HepG2 (cell line): ENCODE results near the gene PRSS48. TPM values are rescaled to one million over a fixed set of nuclear protein-coding genes. Genes with fewer than 3 reads are reported as not detected.

Source experiments
- ELF3 ChIP-seq: IDR thresholded peaks from 2 replicates; pipeline ENCODE4 v1.6.1; 2016; ENCODE audit warnings: missing genetic modification reagents, missing compliant biosample characterization
- FOXA3 ChIP-seq: IDR thresholded peaks from 2 replicates; pipeline ENCODE4 v1.6.1; 2016; ENCODE audit warnings: missing genetic modification reagents, missing compliant biosample characterization
- FOXP1 ChIP-seq, 2 experiments: fragments of 450-650 bp in 1 of 2; IDR thresholded peaks; 2 replicates each; pipeline ENCODE4 v1.6.1; 2017 to 2018; ENCODE audit warnings: antibody characterized with exemption in 1 of 2
- HMG20A ChIP-seq: IDR thresholded peaks from 2 replicates; pipeline ENCODE4 v1.6.1; 2016; ENCODE audit warnings: borderline replicate concordance
- MIER3 ChIP-seq: IDR thresholded peaks from 2 replicates; pipeline ENCODE4 v1.6.1; 2016; ENCODE audit warnings: missing compliant biosample characterization, borderline replicate concordance
- NCOA2 ChIP-seq: sonication (generic); formaldehyde crosslinking; IDR thresholded peaks from 2 replicates; pipeline ENCODE4 v1.8.0; 2022; ENCODE audit warnings: inconsistent platforms
- NR2F1 ChIP-seq, 2 experiments: fragments of 450-650 bp in 1 of 2; formaldehyde crosslinking in 1 of 2; IDR thresholded peaks; 2 replicates each; pipeline versions ENCODE4 v1.5.0 to v1.6.1; 2016 to 2020; ENCODE audit warnings: mild to moderate bottlenecking in 1 of 2, missing compliant biosample characterization in 1 of 2, missing genetic modification reagents in 1 of 2, moderate library complexity in 1 of 2
- RCOR2 ChIP-seq: IDR thresholded peaks from 2 replicates; pipeline ENCODE4 v1.6.1; 2016; ENCODE audit warnings: missing biosample characterization, missing genetic modification reagents
- SIX4 ChIP-seq: sonication (generic); formaldehyde crosslinking; IDR thresholded peaks from 2 replicates; pipeline ENCODE4 v1.4.0; 2020; ENCODE audit warnings: missing genetic modification reagents
- SOX13 ChIP-seq, 3 experiments: fragments of 450-650 bp in 1 of 3; sonication (generic) in 1 of 3; formaldehyde crosslinking in 1 of 3; IDR thresholded peaks in 2 of 3; conservative IDR thresholded peaks in 1 of 3; 2 replicates each; pipeline versions ENCODE4 v1.5.0 to v1.6.1; 2016 to 2020; ENCODE audit warnings: antibody characterized with exemption in 1 of 3, mild to moderate bottlenecking in 1 of 3, missing compliant biosample characterization in 1 of 3, missing genetic modification reagents in 1 of 3, moderate library complexity in 1 of 3
- SOX5 ChIP-seq: IDR thresholded peaks from 2 replicates; pipeline ENCODE4 v1.6.1; 2016; ENCODE audit warnings: borderline replicate concordance
- SP140L ChIP-seq: sonication (generic); formaldehyde crosslinking; IDR thresholded peaks from 2 replicates; pipeline ENCODE4 v1.4.0; 2020; ENCODE audit warnings: missing genetic modification reagents, borderline replicate concordance
- ZNF124 ChIP-seq: sonication (generic); formaldehyde crosslinking; IDR thresholded peaks from 2 replicates; pipeline ENCODE4 v1.4.0; 2020; ENCODE audit warnings: missing genetic modification reagents
- ZNF253 ChIP-seq: sonication (generic); formaldehyde crosslinking; IDR thresholded peaks from 2 replicates; pipeline ENCODE4 v1.8.0; 2022; ENCODE audit warnings: mild to moderate bottlenecking, missing genetic modification reagents, borderline replicate concordance
- ZNF879 ChIP-seq: sonication (generic); formaldehyde crosslinking; IDR thresholded peaks from 2 replicates; pipeline ENCODE4 v1.8.1; 2023; ENCODE audit warnings: missing genetic modification reagents
- polyA plus RNA-seq, 8 experiments: library from polyadenylated mRNA; depleted of rRNA in 3 of 8; stranded (reverse) in 7 of 8; unstranded in 1 of 8; fragments of >200 nt; fragmentation: Illumina TruSeq in 4 of 8; extraction: Trizol in 4 of 8; gene quantifications; 2 replicates each; pipeline versions ENCODE4 v1.2.1 to v1.2.3, GENCODE V29; 2011 to 2016; ENCODE audit warnings: low read depth in 4 of 8, missing spikeins in 1 of 8, mixed read lengths in 1 of 8; ENCODE audit not compliant: insufficient read depth in 1 of 8
- total RNA-seq, 5 experiments: library from RNA; depleted of rRNA; stranded (reverse); fragments of >200 nt; fragmentation: Illumina TruSeq; extraction: Trizol; gene quantifications; 2 replicates each; pipeline ENCODE4 v1.2.3, GENCODE V29; 2016; ENCODE audit warnings: low read depth in 1 of 5
- TF ChIP-seq, protein P1 (sequence below): sonication (generic); formaldehyde crosslinking; IDR thresholded peaks from 2 replicates; pipeline ENCODE4 v1.5.0; 2020; ENCODE audit warnings: missing genetic modification reagents
- TF ChIP-seq, protein P2 (sequence below): sonication (generic); formaldehyde crosslinking; IDR thresholded peaks from 2 replicates; pipeline ENCODE4 v1.5.1; 2020; ENCODE audit warnings: mild to moderate bottlenecking, missing genetic modification reagents, borderline replicate concordance

Gene PRSS48
- total and polyA plus RNA-seq, 2 of the 13 experiments (the other 11 are each of a cell fraction or from before 2014, with no cell fraction given): not detected

DNA sequence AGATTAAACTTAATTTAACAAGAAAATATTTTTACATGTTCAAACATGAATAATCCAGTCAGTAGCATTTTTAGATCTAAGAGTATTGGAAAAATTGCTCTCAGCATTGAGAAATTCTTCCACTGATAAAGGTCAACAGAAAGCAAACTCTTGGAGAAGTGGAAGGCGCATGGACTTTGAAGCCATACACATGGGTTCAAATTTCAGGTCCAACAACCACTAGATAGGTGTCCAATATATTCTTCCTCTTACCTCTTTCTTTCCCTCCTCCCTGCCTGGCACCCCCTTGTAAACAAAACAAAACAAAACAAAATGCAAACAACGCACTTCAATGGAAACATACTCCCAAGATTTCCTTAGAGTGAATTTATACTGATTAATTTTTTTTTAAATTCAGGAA lies 28.4 kb upstream of the PRSS48 start (continued):
- TF ChIP-seq SOX13 (IDR thresholded peaks at IDR 0.05) (no peak), SOX13 (CRISPR knock-in tag; conservative IDR thresholded peaks at IDR 0.05 in 1 of 2, IDR thresholded peaks at IDR 0.05 in 1 of 2) (peak in 1 of 2 experiments; percentile 44; a peak in 1 of 4 replicates), FOXP1 (IDR thresholded peaks at IDR 0.05) (no peak), FOXP1 (CRISPR knock-in tag; IDR thresholded peaks at IDR 0.05) (peak; percentile 64; the same call in 1 of the 2 replicates), SOX5 (peak; percentile 16; the same call in 1 of the 2 replicates), SIX4 (CRISPR knock-in tag) (peak; percentile 89), NCOA2 (CRISPR knock-in tag) (peak; percentile 58), ZNF879 (CRISPR knock-in tag) (no peak), ELF3 (CRISPR knock-in tag) (0 out of 2 replicates have a peak, but pooled peaks have one; percentile 19), SP140L (no peak), NR2F1 (CRISPR knock-in tag; IDR thresholded peaks at IDR 0.05) (peak in 1 of 2 experiments; percentile 22; a peak in 1 of 4 replicates), RCOR2 (peak; percentile 56; the same call in 1 of the 2 replicates), ZNF253 (CRISPR knock-in tag) (no peak), HMG20A (CRISPR knock-in tag) (0 out of 2 replicates have a peak, but pooled peaks have one; percentile 19), FOXA3 (CRISPR knock-in tag) (peak; percentile 43; the same call in 1 of the 2 replicates), ZNF124 (peak; percentile 58; the same call in 1 of the 2 replicates), MIER3 (0 out of 2 replicates have a peak, but pooled peaks have one; percentile 39)
- TF ChIP-seq, protein P1, sequence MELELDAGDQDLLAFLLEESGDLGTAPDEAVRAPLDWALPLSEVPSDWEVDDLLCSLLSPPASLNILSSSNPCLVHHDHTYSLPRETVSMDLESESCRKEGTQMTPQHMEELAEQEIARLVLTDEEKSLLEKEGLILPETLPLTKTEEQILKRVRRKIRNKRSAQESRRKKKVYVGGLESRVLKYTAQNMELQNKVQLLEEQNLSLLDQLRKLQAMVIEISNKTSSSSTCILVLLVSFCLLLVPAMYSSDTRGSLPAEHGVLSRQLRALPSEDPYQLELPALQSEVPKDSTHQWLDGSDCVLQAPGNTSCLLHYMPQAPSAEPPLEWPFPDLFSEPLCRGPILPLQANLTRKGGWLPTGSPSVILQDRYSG (CRISPR knock-in tag): no peak
- TF ChIP-seq, protein P2, sequence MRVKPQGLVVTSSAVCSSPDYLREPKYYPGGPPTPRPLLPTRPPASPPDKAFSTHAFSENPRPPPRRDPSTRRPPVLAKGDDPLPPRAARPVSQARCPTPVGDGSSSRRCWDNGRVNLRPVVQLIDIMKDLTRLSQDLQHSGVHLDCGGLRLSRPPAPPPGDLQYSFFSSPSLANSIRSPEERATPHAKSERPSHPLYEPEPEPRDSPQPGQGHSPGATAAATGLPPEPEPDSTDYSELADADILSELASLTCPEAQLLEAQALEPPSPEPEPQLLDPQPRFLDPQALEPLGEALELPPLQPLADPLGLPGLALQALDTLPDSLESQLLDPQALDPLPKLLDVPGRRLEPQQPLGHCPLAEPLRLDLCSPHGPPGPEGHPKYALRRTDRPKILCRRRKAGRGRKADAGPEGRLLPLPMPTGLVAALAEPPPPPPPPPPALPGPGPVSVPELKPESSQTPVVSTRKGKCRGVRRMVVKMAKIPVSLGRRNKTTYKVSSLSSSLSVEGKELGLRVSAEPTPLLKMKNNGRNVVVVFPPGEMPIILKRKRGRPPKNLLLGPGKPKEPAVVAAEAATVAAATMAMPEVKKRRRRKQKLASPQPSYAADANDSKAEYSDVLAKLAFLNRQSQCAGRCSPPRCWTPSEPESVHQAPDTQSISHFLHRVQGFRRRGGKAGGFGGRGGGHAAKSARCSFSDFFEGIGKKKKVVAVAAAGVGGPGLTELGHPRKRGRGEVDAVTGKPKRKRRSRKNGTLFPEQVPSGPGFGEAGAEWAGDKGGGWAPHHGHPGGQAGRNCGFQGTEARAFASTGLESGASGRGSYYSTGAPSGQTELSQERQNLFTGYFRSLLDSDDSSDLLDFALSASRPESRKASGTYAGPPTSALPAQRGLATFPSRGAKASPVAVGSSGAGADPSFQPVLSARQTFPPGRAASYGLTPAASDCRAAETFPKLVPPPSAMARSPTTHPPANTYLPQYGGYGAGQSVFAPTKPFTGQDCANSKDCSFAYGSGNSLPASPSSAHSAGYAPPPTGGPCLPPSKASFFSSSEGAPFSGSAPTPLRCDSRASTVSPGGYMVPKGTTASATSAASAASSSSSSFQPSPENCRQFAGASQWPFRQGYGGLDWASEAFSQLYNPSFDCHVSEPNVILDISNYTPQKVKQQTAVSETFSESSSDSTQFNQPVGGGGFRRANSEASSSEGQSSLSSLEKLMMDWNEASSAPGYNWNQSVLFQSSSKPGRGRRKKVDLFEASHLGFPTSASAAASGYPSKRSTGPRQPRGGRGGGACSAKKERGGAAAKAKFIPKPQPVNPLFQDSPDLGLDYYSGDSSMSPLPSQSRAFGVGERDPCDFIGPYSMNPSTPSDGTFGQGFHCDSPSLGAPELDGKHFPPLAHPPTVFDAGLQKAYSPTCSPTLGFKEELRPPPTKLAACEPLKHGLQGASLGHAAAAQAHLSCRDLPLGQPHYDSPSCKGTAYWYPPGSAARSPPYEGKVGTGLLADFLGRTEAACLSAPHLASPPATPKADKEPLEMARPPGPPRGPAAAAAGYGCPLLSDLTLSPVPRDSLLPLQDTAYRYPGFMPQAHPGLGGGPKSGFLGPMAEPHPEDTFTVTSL (CRISPR knock-in tag): peak; percentile 54; the same call in 1 of the 2 replicates
